ENCODE results near the gene DLGAP4.

DNA sequence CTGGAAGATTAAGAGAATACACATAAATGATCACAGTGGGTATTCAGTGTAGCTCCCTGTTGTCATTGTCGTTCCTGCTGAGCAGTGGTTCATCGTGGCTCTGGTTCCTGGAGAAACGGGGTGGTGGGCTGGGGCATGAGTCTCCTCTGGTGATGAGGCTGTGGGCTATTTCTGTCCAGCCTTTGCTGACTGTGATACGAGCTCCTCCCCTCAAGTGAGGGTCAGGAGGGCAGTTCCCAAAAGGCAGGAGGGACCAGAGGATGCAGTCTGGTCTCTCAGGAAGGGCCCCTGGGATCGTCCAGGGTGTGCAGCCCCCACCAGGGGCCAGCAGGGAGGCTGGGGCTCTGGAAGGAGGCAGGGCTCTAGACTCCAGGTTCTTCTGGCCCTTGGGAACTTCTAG, 31.1 kb upstream of the DLGAP4 start:
- TF ChIP-seq YY1 (IDR thresholded peaks at IDR 0.05; ENCODE audit: insufficient read depth, insufficient read length), result no peak
- TF ChIP-seq ZNF274 (IDR thresholded peaks at IDR 0.05; ENCODE audit: low read depth, low read length), result no peak
